H1 (cell line): ENCODE measurements around the gene PATJ.

Experiments used
- CBX8 ChIP-seq: fragments of 300-800, 300-1000 bp; sonication (generic); IDR thresholded peaks from 2 replicates; pipeline ENCODE4 v1.7.1; 2016; ENCODE audit warnings: low read depth, low read length, borderline replicate concordance
- KDM1A ChIP-seq: fragments of 200-600, 300-600 bp; sonication (generic); IDR thresholded peaks from 2 replicates; pipeline ENCODE4 v1.7.1; 2016; ENCODE audit warnings: mild to moderate bottlenecking, low read length, borderline replicate concordance
- PHF8 ChIP-seq: fragments of 200-600 bp; sonication (generic); conservative IDR thresholded peaks from 2 replicates; pipeline ENCODE4 v1.7.1; 2012; ENCODE audit warnings: low read depth, mild to moderate bottlenecking, inconsistent platforms, low read length, moderate library complexity
- POLR2A ChIP-seq, 2 experiments: IDR thresholded peaks; 1 replicate in 1 of 2; 2 replicates in 1 of 2; pipeline ENCODE4 v1.6.1; 2011; ENCODE audit warnings: low read depth in 2 of 2, low read length in 2 of 2, mild to moderate bottlenecking in 2 of 2; ENCODE audit errors: control extremely low read depth in 1 of 2

DNA sequence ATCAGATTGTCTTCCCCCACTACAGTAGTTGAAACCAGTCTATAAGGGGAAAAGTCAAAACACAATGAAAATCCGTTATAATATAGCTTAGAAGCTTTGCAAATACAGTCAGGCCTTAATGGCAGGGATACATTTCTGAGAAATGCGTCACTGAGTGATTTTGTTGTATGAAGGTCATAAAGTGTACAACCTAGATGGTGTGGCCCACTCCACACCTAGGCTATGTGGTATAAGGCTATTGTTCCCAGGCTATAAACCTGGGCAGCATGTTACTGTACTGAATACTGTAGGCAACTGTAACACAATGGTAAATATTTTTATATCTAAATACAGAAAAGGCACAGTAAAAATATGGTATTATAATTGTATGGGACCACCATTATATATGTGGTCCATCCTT lies 264.4 kb downstream of the PATJ start:
- TF ChIP-seq PHF8 (no peak), CBX8 (no peak), POLR2A (IDR thresholded peaks at IDR 0.05; ENCODE audit: control extremely low read depth in 1 of 2, low read depth in 2 of 2, low read length in 2 of 2) (no peak), KDM1A (no peak)
